Measurements from ENCODE around the gene MYRFL. TPM values are rescaled to one million over a fixed set of nuclear protein-coding genes. Genes with fewer than 3 reads are reported as not detected.

Gene MYRFL
- total RNA-seq, 1 experiment from 2014 or later = 0.57 TPM

GRCh38 chr12:69844836-69845235 is 19.8 kb downstream of the MYRFL start:
- Histone ChIP-seq H4K91ac (ENCODE audit: insufficient read length, low read depth, low read length) (no peak overlapping the region), H3K4me1 (ENCODE audit: insufficient read depth, low read length) (no peaks in the 10 kb centered on the region), H3K4me2 (ENCODE audit: insufficient read depth, insufficient read length, low read length) (no peak overlapping the region), H3K27me3 (ENCODE audit: insufficient read depth, low read length) (no peaks in the 10 kb centered on the region), H4K20me1 (ENCODE audit: control insufficient read depth, insufficient read depth, insufficient read length) (no peaks in the 10 kb centered on the region), H3K14ac (ENCODE audit: insufficient read depth, low read length) (no peak overlapping the region), H3K4ac (ENCODE audit: low read depth, low read length) (no peak overlapping the region), H4K8ac (replicated peaks; ENCODE audit: insufficient read length, low read depth, low read length) (no peak overlapping the region), H2BK12ac (ENCODE audit: insufficient read length, low read depth, low read length) (no peak overlapping the region), H3K79me2 (ENCODE audit: insufficient read depth, low read length) (no peaks in the 10 kb centered on the region), H4K5ac (ENCODE audit: insufficient read length, low read depth, low read length) (no peak overlapping the region), H3K18ac (ENCODE audit: insufficient read length, low read depth, low read length) (no peak overlapping the region), H3K23ac (ENCODE audit: insufficient read length, low read depth, low read length) (no peak overlapping the region), H3K9ac (ENCODE audit: extremely low read depth, insufficient read length, low read length) (no peak overlapping the region), H3K23me2 (ENCODE audit: insufficient read length, low read depth, low read length, poor library complexity, severe bottlenecking) (no peaks in the 10 kb centered on the region), H3K9me3 (ENCODE audit: control insufficient read depth, low read depth, low read length) (no peaks in the 10 kb centered on the region), H3T11ph (ENCODE audit: low read length) (no peak overlapping the region), H2BK20ac (ENCODE audit: low read depth, low read length, poor library complexity, severe bottlenecking) (no peak overlapping the region), H3K27ac (ENCODE audit: insufficient read length, low read depth, low read length) (no peak overlapping the region), H3K56ac (ENCODE audit: insufficient read length, low read depth, low read length) (no peak overlapping the region), H2BK5ac (ENCODE audit: insufficient read length, low read length) (no peak overlapping the region), H3K79me1 (ENCODE audit: insufficient read depth, low read depth, low read length, poor library complexity, severe bottlenecking) (no peaks in the 10 kb centered on the region), H2BK15ac (ENCODE audit: low read depth, low read length) (no peak overlapping the region), H2BK120ac (ENCODE audit: low read depth, low read length, poor library complexity, severe bottlenecking) (no peak overlapping the region), H2AK5ac (ENCODE audit: insufficient read length, low read length) (no peak overlapping the region), H2AFZ (ENCODE audit: low read length) (no peak overlapping the region)
- Mint-ChIP-seq H3K27me3 (ENCODE audit: low read depth) (no peaks in the 10 kb centered on the region), H3K4me3 (no peak overlapping the region), H3K36me3 (ENCODE audit: insufficient read depth in 1 of 3, low read depth in 3 of 3) (no peaks in the 10 kb centered on the region; a peak in 1 of 7 replicates), H3K4me1 (peaks cover 4 to 5% of the 10 kb centered on the region in 2 experiments; a peak in 3 of 4 replicates), H3K27ac (no peak overlapping the region), H3K9me3 (0 out of 5 replicates have a peak, but pooled peaks cover 0 to 2% of the 10 kb centered on the region in 2 experiments)
- no peak for TF ChIP-seq CTCF (conservative IDR thresholded peaks at IDR 0.05)
- WGBS (ENCODE audit: extremely low coverage, insufficient read length, low lambda C conversion rate) = no CpG with 5 or more reads among the region's 4 CpGs
- DNase-seq = no peak
